GM12872 (cell line): Measurements from ENCODE around the gene NUP93.
A peak's percentile ranks its signal among the peaks of the same experiment; 100 is the strongest.

Experiments
- TF ChIP-seq, protein P1 (sequence below): IDR thresholded peaks from 3 replicates; pipeline ENCODE4 v1.5.1; 2011; ENCODE audit warnings: low read depth, mild to moderate bottlenecking, low read length, moderate library complexity; ENCODE audit not compliant: insufficient read depth

Gene NUP93

GRCh38 chr16:56865394-56866062 is 135.6 kb downstream of the NUP93 start:
- TF ChIP-seq, protein P1, sequence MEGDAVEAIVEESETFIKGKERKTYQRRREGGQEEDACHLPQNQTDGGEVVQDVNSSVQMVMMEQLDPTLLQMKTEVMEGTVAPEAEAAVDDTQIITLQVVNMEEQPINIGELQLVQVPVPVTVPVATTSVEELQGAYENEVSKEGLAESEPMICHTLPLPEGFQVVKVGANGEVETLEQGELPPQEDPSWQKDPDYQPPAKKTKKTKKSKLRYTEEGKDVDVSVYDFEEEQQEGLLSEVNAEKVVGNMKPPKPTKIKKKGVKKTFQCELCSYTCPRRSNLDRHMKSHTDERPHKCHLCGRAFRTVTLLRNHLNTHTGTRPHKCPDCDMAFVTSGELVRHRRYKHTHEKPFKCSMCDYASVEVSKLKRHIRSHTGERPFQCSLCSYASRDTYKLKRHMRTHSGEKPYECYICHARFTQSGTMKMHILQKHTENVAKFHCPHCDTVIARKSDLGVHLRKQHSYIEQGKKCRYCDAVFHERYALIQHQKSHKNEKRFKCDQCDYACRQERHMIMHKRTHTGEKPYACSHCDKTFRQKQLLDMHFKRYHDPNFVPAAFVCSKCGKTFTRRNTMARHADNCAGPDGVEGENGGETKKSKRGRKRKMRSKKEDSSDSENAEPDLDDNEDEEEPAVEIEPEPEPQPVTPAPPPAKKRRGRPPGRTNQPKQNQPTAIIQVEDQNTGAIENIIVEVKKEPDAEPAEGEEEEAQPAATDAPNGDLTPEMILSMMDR, result no peak

DNA sequence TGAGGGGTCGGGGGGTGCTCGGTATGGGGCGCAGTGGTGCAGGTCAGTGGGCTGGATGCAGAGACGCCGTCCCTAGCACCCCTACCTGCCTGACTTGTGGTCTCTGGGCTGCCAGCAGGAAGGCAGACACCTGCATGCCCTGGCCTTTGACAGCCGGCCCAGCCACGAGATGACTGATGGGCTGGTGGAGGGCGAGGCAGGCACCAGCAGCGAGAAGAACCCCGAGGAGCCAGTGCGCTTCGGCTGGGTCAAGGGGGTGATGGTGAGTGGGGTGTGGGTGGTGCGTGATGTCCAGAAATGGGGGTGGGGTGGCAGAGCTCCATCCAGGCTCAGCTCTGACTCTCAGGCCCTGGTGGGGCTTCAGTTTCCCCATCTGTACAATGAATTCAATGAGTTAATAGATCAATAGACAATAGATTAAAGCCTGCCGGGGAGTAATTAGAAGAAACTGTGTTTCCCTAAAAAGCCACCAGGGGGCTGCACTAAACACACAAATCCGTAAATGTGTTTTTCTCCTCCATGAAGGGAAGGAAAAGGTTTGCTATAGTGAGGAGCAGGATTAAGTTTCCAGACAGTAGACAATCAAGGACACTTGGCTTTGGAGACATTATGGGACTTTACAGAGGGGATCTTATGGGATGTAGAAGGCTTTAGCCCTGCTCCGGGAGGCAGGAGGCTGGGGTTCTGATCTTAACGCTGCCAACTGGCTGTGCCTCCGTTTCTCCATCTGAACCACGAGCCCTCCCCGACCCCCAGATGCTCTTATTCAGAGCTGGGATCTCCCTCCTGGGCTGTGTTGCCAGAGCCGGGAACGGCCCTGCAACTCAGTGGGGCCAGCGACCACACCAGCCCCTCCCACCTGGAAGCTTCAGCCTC is 137.3 kb downstream of the NUP93 start:
- TF ChIP-seq, protein P1, result peak; percentile 69

GRCh38 chr16:56868175-56868574 is 138.2 kb downstream of the NUP93 start:
- TF ChIP-seq, protein P1, result no peak

- TF ChIP-seq, protein P1, result peak; percentile 79
Observed at GRCh38 chr16:56869513-56870275, 139.8 kb downstream of the NUP93 start.

GRCh38 chr16:56870276-56870888 is 140.5 kb downstream of the NUP93 start:
- TF ChIP-seq, protein P1, result no peak

- TF ChIP-seq, protein P1, result no peak
Observed at GRCh38 chr16:56871172-56871593, 141.3 kb downstream of the NUP93 start.
